Measurements from ENCODE around the gene DNAH17. TPM values are rescaled to one million over a fixed set of nuclear protein-coding genes. Genes with fewer than 3 reads are reported as not detected.

DNAH17 gene
- total RNA-seq, 1 donor from 2014 or later: 0.25 TPM

- H3K27me3 ChIP-seq (ENCODE audit: control insufficient read depth, insufficient read depth, low read length): peaks cover 9% of the 10 kb centered on the region
- no peak for TF ChIP-seq CTCF (IDR thresholded peaks at IDR 0.05; ENCODE audit: insufficient read depth, low read length, poor library complexity, severe bottlenecking)
- no peak for DNase-seq (ENCODE audit: low read depth)
- H3K4me3 ChIP-seq (ENCODE audit: low read depth, low read length): no peak overlapping the region
- H3K36me3 ChIP-seq (ENCODE audit: control insufficient read depth, insufficient read depth, low read length): no peaks in the 10 kb centered on the region
Observed at GRCh38 chr17:78435330-78436005, 141.7 kb downstream of the DNAH17 start.

- peaks cover 9% of the 10 kb centered on the region for H3K27me3 ChIP-seq (ENCODE audit: control insufficient read depth, insufficient read depth, low read length)
- TF ChIP-seq CTCF (IDR thresholded peaks at IDR 0.05; ENCODE audit: insufficient read depth, low read length, poor library complexity, severe bottlenecking): no peak
- no peak overlapping the region for H3K4me3 ChIP-seq (ENCODE audit: low read depth, low read length)
- no peak for DNase-seq (ENCODE audit: low read depth)
- no peaks in the 10 kb centered on the region for H3K36me3 ChIP-seq (ENCODE audit: control insufficient read depth, insufficient read depth, low read length)
Observed at GRCh38 chr17:78434455-78435329, 142.5 kb downstream of the DNAH17 start.

- Histone ChIP-seq H3K4me3 (ENCODE audit: low read depth, low read length) (no peak overlapping the region), H3K36me3 (ENCODE audit: control insufficient read depth, insufficient read depth, low read length) (no peaks in the 10 kb centered on the region), H3K27me3 (ENCODE audit: control insufficient read depth, insufficient read depth, low read length) (peaks cover 9% of the 10 kb centered on the region)
- no peak for TF ChIP-seq CTCF (IDR thresholded peaks at IDR 0.05; ENCODE audit: insufficient read depth, low read length, poor library complexity, severe bottlenecking)
- DNase-seq (ENCODE audit: low read depth): no peak
Observed at GRCh38 chr17:78433780-78434335, 143.3 kb downstream of the DNAH17 start.

GRCh38 chr17:78433013-78433727 lies 144.0 kb downstream of the DNAH17 start:
- Histone ChIP-seq H3K27me3 (ENCODE audit: control insufficient read depth, insufficient read depth, low read length) (peaks cover 9% of the 10 kb centered on the region), H3K4me3 (ENCODE audit: low read depth, low read length) (no peak overlapping the region), H3K36me3 (ENCODE audit: control insufficient read depth, insufficient read depth, low read length) (no peaks in the 10 kb centered on the region)
- TF ChIP-seq CTCF (IDR thresholded peaks at IDR 0.05; ENCODE audit: insufficient read depth, low read length, poor library complexity, severe bottlenecking): no peak
- no peak for DNase-seq (ENCODE audit: low read depth)

- TF ChIP-seq CTCF (IDR thresholded peaks at IDR 0.05; ENCODE audit: insufficient read depth, low read length, poor library complexity, severe bottlenecking): no peak
- Histone ChIP-seq H3K27me3 (ENCODE audit: control insufficient read depth, insufficient read depth, low read length) (peaks cover 4% of the 10 kb centered on the region), H3K36me3 (ENCODE audit: control insufficient read depth, insufficient read depth, low read length) (no peaks in the 10 kb centered on the region), H3K4me3 (ENCODE audit: low read depth, low read length) (no peak overlapping the region)
- DNase-seq (ENCODE audit: low read depth): no peak
Observed at GRCh38 chr17:78432226-78433012, 144.8 kb downstream of the DNAH17 start.
